PC-9 (cell line): Measurements from ENCODE around the gene GGTLC1.

Source experiments
- EZH2 ChIP-seq: fragments of 200-600 bp; sonication (generic); IDR thresholded peaks from 2 replicates; pipeline ENCODE4 v1.8.0; 2017; ENCODE audit warnings: antibody characterized with exemption, low read depth
- TF ChIP-seq, protein P1 (sequence below): fragments of 200-600 bp; sonication (generic); conservative IDR thresholded peaks from 2 replicates; pipeline ENCODE4 v1.6.1; 2017; ENCODE audit warnings: mixed run types, antibody characterized with exemption, mild to moderate bottlenecking, moderate library complexity

DNA sequence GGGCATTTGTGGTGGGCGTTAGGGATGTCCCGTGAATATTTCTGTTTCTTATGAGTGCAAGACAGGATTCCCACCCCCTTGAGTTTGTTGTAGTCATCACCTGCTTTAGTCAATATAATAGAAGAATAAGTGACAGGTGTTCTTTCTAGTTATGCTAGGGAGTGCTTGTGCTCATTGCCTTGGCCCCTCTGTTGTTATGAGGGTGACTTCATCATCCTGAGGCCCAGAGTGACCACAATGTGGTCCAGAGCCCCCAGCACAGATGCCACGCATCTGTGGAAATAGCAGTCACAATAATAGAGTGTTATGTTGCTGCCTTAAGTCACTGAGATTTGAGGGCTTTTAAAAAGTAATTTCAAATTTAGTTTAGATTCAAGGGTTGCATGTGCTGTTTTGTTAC, 42.4 kb downstream of the GGTLC1 start:
- TF ChIP-seq, protein P1, sequence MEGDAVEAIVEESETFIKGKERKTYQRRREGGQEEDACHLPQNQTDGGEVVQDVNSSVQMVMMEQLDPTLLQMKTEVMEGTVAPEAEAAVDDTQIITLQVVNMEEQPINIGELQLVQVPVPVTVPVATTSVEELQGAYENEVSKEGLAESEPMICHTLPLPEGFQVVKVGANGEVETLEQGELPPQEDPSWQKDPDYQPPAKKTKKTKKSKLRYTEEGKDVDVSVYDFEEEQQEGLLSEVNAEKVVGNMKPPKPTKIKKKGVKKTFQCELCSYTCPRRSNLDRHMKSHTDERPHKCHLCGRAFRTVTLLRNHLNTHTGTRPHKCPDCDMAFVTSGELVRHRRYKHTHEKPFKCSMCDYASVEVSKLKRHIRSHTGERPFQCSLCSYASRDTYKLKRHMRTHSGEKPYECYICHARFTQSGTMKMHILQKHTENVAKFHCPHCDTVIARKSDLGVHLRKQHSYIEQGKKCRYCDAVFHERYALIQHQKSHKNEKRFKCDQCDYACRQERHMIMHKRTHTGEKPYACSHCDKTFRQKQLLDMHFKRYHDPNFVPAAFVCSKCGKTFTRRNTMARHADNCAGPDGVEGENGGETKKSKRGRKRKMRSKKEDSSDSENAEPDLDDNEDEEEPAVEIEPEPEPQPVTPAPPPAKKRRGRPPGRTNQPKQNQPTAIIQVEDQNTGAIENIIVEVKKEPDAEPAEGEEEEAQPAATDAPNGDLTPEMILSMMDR, result no peak
- no peak for TF ChIP-seq EZH2
